Measurements from ENCODE around the gene FBF1. TPM values are rescaled to one million over a fixed set of nuclear protein-coding genes. Genes with fewer than 3 reads are reported as not detected.

The FBF1 gene
- total RNA-seq, 1 experiment from 2014 or later = 8.3 TPM

DNA sequence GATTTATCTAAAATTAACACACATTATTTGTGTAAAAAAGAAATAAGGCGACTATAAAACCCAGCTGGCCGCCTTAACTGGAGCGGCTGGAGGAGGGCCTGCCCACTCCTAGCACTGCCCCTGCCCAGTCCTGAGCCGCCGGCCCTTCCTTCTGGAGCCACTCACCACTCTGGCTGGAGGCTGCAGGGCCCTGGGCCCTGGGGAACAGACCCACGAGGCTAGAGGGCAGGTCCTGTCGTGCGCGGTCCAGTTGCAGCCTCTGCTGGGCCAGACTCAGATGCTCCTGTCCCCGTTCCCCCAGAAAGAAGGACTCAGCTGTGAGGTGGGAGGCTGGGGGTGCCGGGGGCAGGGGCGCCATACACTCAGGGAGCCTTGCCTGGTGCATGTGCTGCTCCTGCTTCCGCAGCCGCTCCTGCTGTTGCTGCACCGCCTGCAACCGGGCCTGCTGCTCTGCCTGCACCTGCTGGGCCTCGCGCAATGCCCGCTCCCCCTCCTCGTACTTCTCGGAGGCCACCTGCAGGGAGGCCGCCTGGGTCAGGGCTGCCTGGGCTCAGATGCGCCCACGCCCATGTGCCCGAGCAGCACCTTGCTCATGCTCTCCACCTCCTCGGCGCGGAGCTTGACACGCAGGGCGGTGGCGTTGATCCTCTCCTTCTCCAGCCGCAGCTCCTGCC is 27.2 kb downstream of the FBF1 start:
- H3K18ac ChIP-seq (ENCODE audit: insufficient read length, low read depth, low read length) = no peak overlapping the region
- H3K56ac ChIP-seq (ENCODE audit: insufficient read length, low read depth, low read length) = no peak overlapping the region
- no peak overlapping the region for H3K4me3 Mint-ChIP-seq
- no peaks in the 10 kb centered on the region for H3K79me2 ChIP-seq (ENCODE audit: insufficient read depth, low read length)
- no peak overlapping the region for H3K27ac ChIP-seq (ENCODE audit: insufficient read length, low read depth, low read length)
- DNase-seq = no peak
- H4K5ac ChIP-seq (ENCODE audit: insufficient read length, low read depth, low read length) = no peak overlapping the region
- no peak overlapping the region for H2BK15ac ChIP-seq (ENCODE audit: low read depth, low read length)
- no peak overlapping the region for H3T11ph ChIP-seq (ENCODE audit: low read length)
- no peak overlapping the region for H3K9ac ChIP-seq (ENCODE audit: extremely low read depth, insufficient read length, low read length)
- H3K79me1 ChIP-seq (ENCODE audit: insufficient read depth, low read depth, low read length, poor library complexity, severe bottlenecking) = no peaks in the 10 kb centered on the region
- H4K91ac ChIP-seq (ENCODE audit: insufficient read length, low read depth, low read length) = no peak overlapping the region
- no peaks in the 10 kb centered on the region for H4K20me1 ChIP-seq (ENCODE audit: control insufficient read depth, insufficient read depth, insufficient read length)
- H3K27me3 ChIP-seq (ENCODE audit: insufficient read depth, low read length) = no peaks in the 10 kb centered on the region
- no peak overlapping the region for H4K8ac ChIP-seq (replicated peaks; ENCODE audit: insufficient read length, low read depth, low read length)
- H2AFZ ChIP-seq (ENCODE audit: low read length) = no peak overlapping the region
- no peak overlapping the region for H2BK20ac ChIP-seq (ENCODE audit: low read depth, low read length, poor library complexity, severe bottlenecking)
- no peak overlapping the region for H3K27ac Mint-ChIP-seq
- H3K23ac ChIP-seq (ENCODE audit: insufficient read length, low read depth, low read length) = no peak overlapping the region
- no peak overlapping the region for H3K14ac ChIP-seq (ENCODE audit: insufficient read depth, low read length)
- H2BK5ac ChIP-seq (ENCODE audit: insufficient read length, low read length) = no peak overlapping the region
- H2BK120ac ChIP-seq (ENCODE audit: low read depth, low read length, poor library complexity, severe bottlenecking) = no peak overlapping the region
- H3K27me3 Mint-ChIP-seq (ENCODE audit: low read depth) = no peaks in the 10 kb centered on the region
- no peaks in the 10 kb centered on the region for H3K9me3 Mint-ChIP-seq
- peaks cover 3% of the 10 kb centered on the region for H3K23me2 ChIP-seq (ENCODE audit: insufficient read length, low read depth, low read length, poor library complexity, severe bottlenecking)
- H3K4me1 Mint-ChIP-seq = peaks cover 2 to 5% of the 10 kb centered on the region in 2 experiments; a peak in 2 of 4 replicates
- TF ChIP-seq, protein P1, sequence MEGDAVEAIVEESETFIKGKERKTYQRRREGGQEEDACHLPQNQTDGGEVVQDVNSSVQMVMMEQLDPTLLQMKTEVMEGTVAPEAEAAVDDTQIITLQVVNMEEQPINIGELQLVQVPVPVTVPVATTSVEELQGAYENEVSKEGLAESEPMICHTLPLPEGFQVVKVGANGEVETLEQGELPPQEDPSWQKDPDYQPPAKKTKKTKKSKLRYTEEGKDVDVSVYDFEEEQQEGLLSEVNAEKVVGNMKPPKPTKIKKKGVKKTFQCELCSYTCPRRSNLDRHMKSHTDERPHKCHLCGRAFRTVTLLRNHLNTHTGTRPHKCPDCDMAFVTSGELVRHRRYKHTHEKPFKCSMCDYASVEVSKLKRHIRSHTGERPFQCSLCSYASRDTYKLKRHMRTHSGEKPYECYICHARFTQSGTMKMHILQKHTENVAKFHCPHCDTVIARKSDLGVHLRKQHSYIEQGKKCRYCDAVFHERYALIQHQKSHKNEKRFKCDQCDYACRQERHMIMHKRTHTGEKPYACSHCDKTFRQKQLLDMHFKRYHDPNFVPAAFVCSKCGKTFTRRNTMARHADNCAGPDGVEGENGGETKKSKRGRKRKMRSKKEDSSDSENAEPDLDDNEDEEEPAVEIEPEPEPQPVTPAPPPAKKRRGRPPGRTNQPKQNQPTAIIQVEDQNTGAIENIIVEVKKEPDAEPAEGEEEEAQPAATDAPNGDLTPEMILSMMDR (conservative IDR thresholded peaks at IDR 0.05) = no peak
- WGBS (ENCODE audit: extremely low coverage, insufficient read length, low lambda C conversion rate) = no CpG with 5 or more reads among the region's 32 CpGs
- H3K4me2 ChIP-seq (ENCODE audit: insufficient read depth, insufficient read length, low read length) = no peak overlapping the region
- H3K4me1 ChIP-seq (ENCODE audit: insufficient read depth, low read length) = no peaks in the 10 kb centered on the region
- H3K36me3 Mint-ChIP-seq (ENCODE audit: insufficient read depth in 1 of 3, low read depth in 3 of 3) = peaks cover 0 to 18% (median 2%) of the 10 kb centered on the region in 3 experiments; a peak in 5 of 7 replicates
- no peaks in the 10 kb centered on the region for H3K9me3 ChIP-seq (ENCODE audit: control insufficient read depth, low read depth, low read length)
- no peak overlapping the region for H2BK12ac ChIP-seq (ENCODE audit: insufficient read length, low read depth, low read length)
- H2AK5ac ChIP-seq (ENCODE audit: insufficient read length, low read length) = no peak overlapping the region
- H3K4ac ChIP-seq (ENCODE audit: low read depth, low read length) = no peak overlapping the region

Data from H9 (cell line).